MG63 (cell line): ENCODE results near the gene IGFN1. TPM values are rescaled to one million over a fixed set of nuclear protein-coding genes. Genes with fewer than 3 reads are reported as not detected.
"Not testable (repeated sequence)": the region's sequence is repeated elsewhere in the genome, so short reads cannot be mapped to it uniquely, and the experiment has no call there.

Experiments
- DNase-seq: peaks from one replicate; pipeline ENCODE4 v3.0.0-alpha.2; 2020
- H3K27me3 ChIP-seq: fragments of 250-450 bp; sonication (Bioruptor Pico); 2 replicates; pipeline ENCODE4 v1.5.1; 2020; ENCODE audit warnings: mild to moderate bottlenecking, moderate library complexity
- H3K36me3 ChIP-seq: fragments of 250-450 bp; sonication (Bioruptor Pico); 2 replicates; pipeline ENCODE4 v1.5.1; 2020; ENCODE audit warnings: mild to moderate bottlenecking, moderate library complexity
- H3K4me3 ChIP-seq: fragments of 250-450 bp; sonication (Bioruptor Pico); 2 replicates; pipeline ENCODE4 v1.5.1; 2020; ENCODE audit warnings: mild to moderate bottlenecking, moderate library complexity
- H3K9me3 ChIP-seq: fragments of 250-450 bp; sonication (Bioruptor Pico); 2 replicates; pipeline ENCODE4 v1.5.1; 2020; ENCODE audit warnings: mild to moderate bottlenecking, moderate library complexity
- total RNA-seq: library from RNA; depleted of rRNA; stranded (reverse); fragments of >200 nt; shearing (Covaris generic); gene quantifications from 2 replicates; pipeline ENCODE4 v1.2.3, GENCODE V29; 2014; ENCODE audit warnings: low replicate concordance

IGFN1 gene
- total RNA-seq, 1 experiment from 2014 or later, result 0.16 TPM

DNA sequence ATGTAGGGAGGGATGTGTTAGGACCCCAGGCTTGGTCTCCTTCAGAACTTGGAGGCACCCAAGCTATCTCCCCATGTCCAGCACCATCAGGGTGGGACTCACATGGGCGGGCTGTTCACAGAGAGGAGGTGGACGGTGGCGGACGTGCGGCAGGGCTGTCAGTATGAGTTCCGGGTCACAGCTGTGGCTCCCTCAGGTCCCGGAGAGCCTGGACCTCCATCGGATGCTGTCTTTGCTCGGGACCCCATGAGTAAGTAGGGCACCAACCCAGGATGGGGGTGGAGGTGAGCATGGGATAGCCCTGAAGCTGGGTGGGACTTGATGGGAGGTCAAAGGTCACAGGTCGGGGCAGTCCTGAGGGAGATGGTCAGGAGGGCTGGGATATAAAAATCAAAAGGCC lies 27.8 kb downstream of the IGFN1 start:
- no peak overlapping the region for H3K4me3 ChIP-seq
- H3K36me3 ChIP-seq, result no peaks in the 10 kb centered on the region
- no peaks in the 10 kb centered on the region for H3K9me3 ChIP-seq
- no peaks in the 10 kb centered on the region for H3K27me3 ChIP-seq
- no peak for DNase-seq

DNA sequence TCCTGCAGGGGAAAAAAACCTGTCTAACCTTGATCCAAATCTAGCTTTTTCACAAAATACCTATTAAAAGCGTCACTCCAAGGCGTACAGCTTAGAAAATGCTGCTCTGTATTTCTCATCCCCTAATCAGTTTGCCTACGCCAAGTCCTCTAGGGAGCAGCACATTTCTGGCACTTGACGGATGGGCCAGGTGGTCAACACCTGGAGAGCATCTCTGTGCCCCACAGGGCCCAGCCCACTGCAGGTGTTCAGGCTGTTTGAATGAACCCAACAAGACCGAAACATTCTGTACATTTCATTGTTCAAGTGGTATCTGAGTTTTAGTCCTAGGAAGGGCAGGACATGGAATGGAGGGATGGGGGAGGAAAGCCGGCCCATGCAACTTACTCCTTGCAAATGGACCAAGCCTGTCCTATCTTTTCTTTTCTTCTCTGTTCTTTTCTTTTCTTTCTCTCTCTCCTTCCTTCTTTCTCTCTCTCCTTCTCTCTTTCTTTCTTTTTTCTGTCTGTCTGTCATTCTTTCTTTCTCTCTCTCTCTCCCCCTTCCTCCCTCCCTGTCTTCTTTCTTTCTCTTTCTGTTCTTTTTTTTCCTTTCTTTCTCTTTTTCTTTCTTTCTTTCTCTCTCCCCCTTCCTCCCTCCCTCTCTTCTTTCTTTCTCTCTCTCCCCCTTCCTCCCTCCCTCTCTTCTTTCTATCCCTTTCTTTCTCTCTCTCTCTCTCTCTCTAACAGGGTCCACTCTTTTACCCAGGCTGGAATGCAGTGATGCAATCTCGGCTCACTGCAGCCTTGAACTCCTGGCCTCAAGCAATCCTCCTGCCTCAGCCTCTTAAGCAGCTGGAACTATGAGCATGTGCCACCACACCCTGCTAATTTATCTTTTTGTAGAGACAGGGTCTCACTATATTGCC lies 29.1 kb downstream of the IGFN1 start:
- no peak for DNase-seq
- no peaks in the 10 kb centered on the region for H3K36me3 ChIP-seq
- no peaks in the 10 kb centered on the region for H3K27me3 ChIP-seq
- no peaks in the 10 kb centered on the region for H3K9me3 ChIP-seq
- no peak overlapping the region for H3K4me3 ChIP-seq

DNA sequence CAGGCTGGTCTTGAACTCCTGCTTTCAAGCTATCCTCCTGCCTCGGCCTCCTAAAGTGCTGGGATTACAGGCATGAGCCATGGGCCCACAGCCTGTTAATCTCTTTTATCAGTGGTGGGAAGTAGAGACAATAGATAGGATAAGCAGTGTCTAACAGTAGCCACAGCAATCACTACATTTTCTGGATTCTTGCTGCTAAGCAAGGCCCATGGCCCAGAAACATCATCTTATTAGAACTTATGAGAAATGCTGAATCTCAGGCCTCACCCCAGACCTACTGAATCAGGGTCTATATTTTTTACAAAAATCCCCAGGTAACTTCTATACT lies 29.7 kb downstream of the IGFN1 start:
- Histone ChIP-seq H3K36me3 (no peaks in the 10 kb centered on the region), H3K4me3 (no peak overlapping the region), H3K9me3 (no peaks in the 10 kb centered on the region), H3K27me3 (no peaks in the 10 kb centered on the region)
- no peak for DNase-seq

DNA sequence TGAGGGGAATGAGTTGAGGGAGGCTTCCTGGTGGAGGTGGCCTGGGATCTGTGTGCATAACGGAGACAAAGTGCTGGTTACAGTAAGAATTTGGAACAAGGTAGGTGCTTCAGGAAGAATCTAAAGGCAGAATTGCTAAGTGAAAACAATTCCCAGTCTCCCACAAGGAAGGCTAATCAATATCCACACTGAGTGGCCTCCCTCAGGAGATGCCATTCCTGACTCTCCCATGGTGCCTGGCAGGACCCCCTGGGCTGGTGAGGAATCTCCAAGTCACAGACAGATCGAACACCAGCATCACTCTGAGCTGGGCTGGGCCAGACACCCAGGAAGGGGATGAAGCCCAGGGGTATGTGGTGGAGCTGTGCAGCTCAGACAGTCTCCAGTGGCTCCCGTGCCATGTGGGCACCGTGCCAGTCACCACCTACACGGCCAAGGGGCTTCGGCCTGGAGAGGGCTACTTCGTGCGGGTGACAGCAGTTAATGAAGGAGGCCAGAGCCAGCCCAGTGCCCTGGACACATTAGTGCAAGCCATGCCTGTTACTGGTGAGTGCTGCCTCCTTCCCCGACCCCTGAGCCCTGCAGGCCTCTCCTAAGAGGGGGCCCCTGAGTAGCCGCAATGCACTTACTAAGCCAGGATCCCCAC lies 30.7 kb downstream of the IGFN1 start:
- Histone ChIP-seq H3K4me3 (no peak overlapping the region), H3K36me3 (no peaks in the 10 kb centered on the region), H3K9me3 (no peaks in the 10 kb centered on the region), H3K27me3 (no peaks in the 10 kb centered on the region)
- DNase-seq, result no peak

DNA sequence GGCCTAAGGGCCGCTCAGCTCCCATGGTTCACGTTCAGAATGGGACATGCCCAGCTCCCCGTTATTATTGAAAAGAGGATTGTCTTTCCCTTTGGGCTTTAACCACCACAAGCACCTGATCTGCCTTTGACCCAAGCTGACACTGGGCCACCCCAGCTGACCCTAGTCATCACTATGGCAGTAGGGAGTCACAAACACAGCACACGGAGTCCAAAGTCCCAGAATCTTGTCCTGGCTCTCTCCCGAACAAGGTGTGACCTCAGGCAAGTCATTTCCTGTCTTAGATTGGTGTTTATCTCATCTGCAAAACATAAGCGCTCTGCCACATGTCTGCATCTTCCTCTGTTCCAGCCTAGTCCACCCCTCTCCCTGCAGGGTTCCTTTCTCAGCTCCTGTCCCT lies 31.5 kb downstream of the IGFN1 start:
- no peak for DNase-seq
- Histone ChIP-seq H3K36me3 (no peaks in the 10 kb centered on the region), H3K27me3 (no peaks in the 10 kb centered on the region), H3K4me3 (no peak overlapping the region), H3K9me3 (no peaks in the 10 kb centered on the region)

DNA sequence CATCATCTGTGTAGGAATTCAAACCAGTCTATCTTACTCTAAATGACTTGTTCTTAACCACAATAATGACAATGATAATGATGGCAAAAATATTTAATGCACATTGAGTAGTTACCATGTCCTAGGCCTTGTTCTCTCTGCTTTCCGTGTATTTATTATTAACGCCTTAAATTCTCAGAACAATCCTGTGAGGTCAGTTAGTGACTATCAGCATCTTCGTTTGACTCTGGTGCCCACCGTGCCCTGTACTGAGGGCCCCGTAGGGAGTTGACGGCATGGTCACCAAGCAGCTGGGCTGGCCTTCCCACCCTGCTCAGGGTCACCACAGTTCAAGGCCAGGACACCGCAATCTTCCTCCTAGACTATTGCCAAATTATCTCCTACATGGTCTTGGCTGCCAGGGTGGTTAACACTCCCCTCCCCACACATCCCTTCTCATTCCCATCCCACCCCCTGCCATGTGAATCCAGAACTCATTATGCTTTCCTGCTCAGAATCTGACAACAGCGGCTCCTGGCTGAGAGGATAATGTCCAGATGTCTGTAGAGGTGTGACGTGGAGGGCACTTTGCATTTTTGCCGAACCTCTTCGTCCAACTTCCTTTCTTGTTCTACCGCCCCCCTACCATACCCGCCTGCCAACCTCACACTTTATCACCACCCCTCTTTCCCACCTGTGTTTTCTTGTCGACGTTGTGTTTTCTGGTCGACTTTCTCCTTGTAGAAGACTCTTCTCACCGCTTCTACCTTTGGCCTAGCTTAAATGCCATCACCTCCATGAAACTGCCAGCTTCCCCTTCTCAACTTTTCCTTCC lies 33.4 kb downstream of the IGFN1 start:
- DNase-seq, result no peak
- Histone ChIP-seq H3K4me3 (no peak overlapping the region), H3K9me3 (no peaks in the 10 kb centered on the region), H3K27me3 (no peaks in the 10 kb centered on the region), H3K36me3 (no peaks in the 10 kb centered on the region)

DNA sequence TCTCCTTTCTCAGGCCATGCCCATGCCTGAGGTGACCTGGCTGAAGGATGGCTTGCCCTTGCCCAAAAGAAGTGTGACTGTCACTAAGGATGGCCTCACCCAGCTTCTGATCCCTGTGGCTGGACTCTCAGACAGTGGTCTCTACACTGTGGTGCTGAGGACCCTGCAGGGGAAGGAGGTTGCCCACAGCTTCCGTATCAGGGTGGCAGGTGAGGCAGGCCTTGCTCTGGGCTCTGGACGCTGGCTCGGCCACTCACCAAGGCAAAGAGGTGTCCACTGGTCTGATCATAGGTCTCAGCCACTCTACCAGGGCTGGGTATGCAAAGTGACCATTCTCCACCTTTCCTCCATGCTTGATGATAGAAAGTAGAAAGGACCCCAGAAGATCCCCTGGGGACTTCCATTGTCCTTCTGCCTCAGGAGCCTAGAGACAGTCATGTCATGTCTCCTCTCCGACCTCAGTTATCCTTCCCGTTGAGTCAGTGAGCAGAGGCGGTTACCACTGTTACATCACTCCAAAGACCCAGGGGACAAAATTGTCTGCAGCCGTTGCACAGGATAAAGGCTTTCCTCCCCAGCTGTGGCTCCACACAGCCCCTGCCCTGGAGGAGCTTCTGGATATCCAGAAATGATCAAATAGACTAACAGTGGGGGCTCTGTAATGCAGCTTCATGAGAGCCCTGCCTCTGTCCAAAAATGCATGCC lies 34.2 kb downstream of the IGFN1 start:
- Histone ChIP-seq H3K4me3 (no peak overlapping the region), H3K36me3 (no peaks in the 10 kb centered on the region), H3K27me3 (no peaks in the 10 kb centered on the region), H3K9me3 (no peaks in the 10 kb centered on the region)
- no peak for DNase-seq

DNA sequence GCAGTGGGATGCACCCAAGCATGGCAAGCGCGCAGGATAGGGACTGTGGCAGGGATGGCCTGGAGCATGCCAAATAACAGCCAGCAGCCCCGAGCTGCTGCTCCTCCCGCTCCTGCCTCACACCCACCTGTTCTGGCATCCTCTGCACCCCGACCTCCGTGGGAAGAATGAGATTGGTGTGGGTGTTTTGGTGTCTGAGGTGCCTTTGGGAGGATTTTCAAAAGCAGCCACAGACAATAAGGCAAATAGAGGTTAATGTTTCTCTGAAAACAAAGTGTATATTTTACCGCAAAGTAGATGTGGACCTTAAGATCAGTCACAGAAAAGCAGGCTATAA lies 35.5 kb downstream of the IGFN1 start:
- Histone ChIP-seq H3K27me3 (no peaks in the 10 kb centered on the region), H3K4me3 (no peak overlapping the region), H3K36me3 (no peaks in the 10 kb centered on the region), H3K9me3 (no peaks in the 10 kb centered on the region)
- no peak for DNase-seq

DNA sequence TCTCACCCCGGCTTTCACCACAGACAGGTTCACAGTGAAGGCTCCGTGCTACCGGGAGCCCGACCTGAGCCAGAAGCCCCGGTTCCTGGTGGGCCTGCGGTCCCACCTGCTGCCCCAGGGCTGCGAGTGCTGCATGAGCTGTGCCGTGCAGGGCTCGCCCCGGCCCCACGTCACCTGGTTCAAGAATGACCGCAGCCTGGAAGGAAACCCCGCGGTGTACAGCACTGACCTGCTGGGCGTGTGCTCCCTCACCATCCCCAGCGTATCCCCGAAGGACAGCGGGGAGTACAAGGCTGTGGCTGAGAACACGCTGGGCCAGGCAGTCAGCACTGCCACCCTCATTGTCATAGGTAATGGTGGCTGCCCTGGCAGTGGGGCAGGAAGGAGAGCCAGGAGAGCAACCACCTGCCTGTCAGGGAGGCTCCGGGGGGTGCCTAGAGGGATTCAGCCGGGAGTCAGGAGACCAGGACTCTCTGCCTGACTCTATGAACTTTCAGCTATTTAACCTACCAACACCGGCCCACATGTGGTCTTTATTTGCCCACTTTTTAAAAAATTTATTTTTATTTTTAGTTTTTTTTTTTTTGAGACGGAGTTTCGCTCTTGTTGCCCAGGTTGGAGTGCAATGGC lies 36.4 kb downstream of the IGFN1 start:
- H3K9me3 ChIP-seq, result no peaks in the 10 kb centered on the region
- DNase-seq, result no peak
- H3K4me3 ChIP-seq, result no peak overlapping the region
- no peaks in the 10 kb centered on the region; the same call in 1 of the 2 replicates for H3K27me3 ChIP-seq
- H3K36me3 ChIP-seq, result no peaks in the 10 kb centered on the region

DNA sequence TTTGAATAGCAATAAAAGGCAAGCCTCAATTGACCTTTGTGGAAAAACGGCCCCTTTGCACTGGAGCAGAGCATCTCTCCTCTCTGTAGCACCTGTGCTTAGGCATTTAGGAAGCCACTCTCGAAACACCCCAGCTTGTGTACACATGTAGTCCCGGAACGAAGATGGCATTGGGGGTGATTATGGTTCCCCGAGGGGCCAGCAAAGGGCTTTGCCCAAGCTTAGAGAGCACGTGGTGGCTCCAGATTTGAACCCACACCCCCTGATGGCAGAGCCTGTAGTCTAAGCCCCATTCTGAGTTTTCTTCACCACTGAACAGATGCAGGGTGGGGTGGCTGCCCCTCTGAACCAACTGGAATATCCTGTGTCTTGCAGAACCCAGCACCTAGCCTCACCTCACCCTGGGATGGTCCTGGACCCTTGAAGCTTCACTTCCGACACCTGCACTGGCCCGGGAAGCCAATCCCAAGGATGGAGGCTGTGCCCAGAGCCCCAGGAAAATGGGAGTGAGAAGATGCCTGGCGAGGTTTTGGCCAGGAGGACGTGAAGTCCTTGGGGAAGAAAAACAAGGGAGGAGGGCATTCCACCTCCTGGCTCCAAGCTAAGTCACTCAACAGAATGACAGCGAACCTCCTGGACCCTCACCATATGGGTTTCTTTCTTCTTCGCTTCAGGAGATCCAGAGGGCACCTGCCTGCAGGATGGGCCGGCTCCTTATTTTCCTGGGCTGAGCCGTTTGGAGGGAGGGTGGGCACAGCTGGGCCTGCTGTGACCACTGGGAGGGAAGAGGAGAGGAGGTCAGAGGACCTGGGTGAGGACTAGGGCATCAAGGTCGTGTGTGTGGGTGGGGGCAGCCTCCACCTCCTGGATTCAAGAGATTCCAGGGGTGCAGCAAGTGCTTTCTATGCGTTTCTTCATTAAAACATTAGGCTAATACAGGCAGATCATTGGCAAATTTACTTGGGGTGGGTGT lies 37.7 kb downstream of the IGFN1 start:
- Histone ChIP-seq H3K27me3 (no peaks in the 10 kb centered on the region; the same call in 1 of the 2 replicates), H3K9me3 (peaks cover 3% of the 10 kb centered on the region; the same call in 1 of the 2 replicates), H3K36me3 (no peaks in the 10 kb centered on the region), H3K4me3 (no peak overlapping the region)
- DNase-seq, result no peak

DNA sequence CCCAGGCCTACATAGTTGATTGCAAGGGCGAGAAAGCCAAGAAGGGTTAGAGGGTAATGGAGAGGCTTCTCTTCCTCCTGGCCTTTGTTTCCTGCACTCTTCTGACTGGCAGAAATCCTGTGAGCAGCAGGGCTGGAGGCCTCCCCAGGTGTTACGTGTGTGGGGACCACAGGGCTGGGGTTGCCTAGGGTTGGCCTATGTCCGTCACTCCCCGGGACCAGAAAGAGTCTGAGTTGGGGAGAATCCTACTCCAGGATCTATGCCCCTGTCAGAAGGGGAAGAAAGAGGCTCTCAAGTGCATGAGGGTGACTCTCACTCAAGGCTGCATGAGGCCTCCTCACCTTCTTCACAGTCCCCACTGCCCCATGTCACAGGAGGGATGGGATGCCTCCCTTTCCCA lies 38.5 kb downstream of the IGFN1 start:
- H3K4me3 ChIP-seq, result no peak overlapping the region
- H3K36me3 ChIP-seq, result no peaks in the 10 kb centered on the region
- DNase-seq, result no peak
- H3K27me3 ChIP-seq, result no peaks in the 10 kb centered on the region; the same call in 1 of the 2 replicates
- H3K9me3 ChIP-seq, result peaks cover 9% of the 10 kb centered on the region; the same call in 1 of the 2 replicates

DNA sequence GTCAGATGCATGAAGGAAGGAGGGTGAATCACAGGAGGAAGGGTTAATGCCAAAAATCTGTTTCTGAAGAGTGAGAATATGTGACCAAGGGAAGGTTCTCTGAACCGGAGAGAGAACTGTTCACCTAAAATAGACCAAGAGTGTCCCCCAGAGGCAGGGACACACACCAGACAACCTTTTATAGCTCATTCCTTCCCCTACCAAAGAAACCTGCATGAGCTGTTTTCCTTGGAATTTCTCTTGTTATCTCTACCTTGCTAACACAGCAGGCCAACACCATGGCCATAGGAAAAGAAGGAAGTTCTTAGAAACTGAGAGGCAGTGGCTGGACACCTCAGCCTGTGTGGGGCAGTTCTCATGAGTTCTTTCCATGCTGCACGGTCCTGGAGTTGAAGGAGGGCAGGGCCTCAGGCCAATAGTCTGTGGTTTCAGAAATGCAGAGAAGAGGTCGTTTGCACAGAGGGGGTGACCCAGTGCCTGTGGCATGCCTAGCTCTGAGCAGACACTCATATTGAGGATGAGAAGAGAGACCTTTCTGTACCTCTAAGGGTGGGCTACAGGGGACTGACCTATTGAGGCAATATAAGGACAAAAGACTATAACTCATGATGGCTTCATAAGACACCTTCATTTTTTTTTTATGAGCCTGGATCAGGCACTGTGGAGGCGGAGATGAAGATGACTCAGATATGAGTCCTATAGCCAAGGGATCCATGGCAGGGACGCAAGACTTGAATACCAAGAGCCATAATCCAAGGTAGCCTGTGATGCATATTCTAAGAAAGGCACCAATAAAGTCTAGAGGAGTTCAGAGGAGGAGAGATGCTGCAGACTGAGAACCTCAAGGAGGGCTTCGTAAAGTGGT lies 39.4 kb downstream of the IGFN1 start:
- Histone ChIP-seq H3K4me3 (no peak overlapping the region), H3K36me3 (no peaks in the 10 kb centered on the region), H3K27me3 (no peaks in the 10 kb centered on the region; the same call in 1 of the 2 replicates), H3K9me3 (peaks cover 9% of the 10 kb centered on the region; the same call in 1 of the 2 replicates)
- DNase-seq, result peak; percentile 73

DNA sequence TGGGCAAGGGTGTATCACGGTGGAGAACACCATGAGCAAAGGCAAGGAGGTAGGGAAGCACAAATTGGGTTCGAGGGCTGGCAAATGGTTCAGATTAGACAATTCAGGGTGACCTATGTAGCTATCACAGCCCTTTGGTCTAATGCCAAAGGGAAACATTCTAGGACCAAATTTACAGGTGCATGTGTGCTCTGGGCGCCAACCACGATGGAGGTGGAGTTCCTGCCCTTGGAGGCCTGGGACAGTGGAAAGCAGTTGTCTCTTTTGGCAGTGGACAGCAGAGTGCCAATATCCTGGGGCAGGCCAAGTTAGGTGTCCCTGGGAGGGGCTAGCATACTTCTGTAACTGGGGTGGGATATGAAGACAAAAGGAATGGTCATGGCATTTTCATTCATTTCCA lies 40.1 kb downstream of the IGFN1 start:
- DNase-seq, result no peak
- Histone ChIP-seq H3K4me3 (no peak overlapping the region), H3K36me3 (no peaks in the 10 kb centered on the region), H3K9me3 (peaks cover 9% of the 10 kb centered on the region; the same call in 1 of the 2 replicates), H3K27me3 (no peaks in the 10 kb centered on the region; the same call in 1 of the 2 replicates)

DNA sequence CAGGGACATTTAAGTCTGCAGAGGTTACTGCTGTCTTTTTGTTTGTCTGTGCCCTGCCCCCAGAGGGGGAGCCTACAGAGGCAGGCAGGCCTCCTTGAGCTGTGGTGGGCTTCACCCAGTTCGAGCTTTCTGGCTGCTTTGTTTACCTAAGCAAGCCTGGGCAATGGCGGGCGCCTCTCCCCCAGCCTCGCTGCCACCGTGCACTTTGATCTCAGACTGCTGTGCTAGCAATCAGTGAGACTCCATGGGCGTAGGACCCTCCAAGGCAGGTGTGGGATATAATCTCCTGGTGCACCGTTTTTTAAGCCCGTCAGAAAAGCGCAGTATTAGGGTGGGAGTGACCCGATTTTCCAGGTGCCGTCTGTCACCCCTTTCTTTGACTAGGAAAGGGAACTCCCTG lies 49.0 kb downstream of the IGFN1 start:
- H3K36me3 ChIP-seq, H3K4me3 ChIP-seq, H3K9me3 ChIP-seq, DNase-seq: not testable (repeated sequence)
- peaks cover 44% of the 10 kb centered on the region for H3K27me3 ChIP-seq
